ENCODE results near the gene FLVCR1. TPM values are rescaled to one million over a fixed set of nuclear protein-coding genes. Genes with fewer than 3 reads are reported as not detected.

The FLVCR1 gene
- total and polyA plus RNA-seq, 9 of the 15 experiments (the other 6 are each of a cell fraction or from before 2014, with no cell fraction given) = 5.2 to 18.0 (median 12.5) TPM

DNA sequence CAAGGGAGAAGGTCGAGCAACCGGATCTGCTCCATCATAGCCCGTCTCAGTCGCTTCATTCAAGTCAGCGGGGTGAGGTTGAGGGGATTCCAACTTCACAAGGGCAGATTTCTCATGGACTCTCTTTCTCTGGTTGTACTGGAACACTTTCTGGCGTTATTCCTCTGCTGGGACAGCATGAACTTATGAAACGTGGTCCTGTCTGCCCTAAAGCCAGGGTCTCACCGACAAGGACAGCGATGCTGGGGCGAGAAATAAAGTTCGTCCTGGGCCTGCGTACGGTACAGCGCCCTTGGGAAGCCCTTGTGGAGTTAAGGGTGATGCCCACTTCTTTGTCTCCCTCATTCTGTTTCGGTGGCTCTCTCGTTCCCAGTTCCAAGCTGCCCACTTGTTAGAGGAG, 1.3 kb upstream of the FLVCR1 start (continued):
- TF ChIP-seq, protein P1, sequence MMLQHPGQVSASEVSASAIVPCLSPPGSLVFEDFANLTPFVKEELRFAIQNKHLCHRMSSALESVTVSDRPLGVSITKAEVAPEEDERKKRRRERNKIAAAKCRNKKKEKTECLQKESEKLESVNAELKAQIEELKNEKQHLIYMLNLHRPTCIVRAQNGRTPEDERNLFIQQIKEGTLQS (IDR thresholded peaks at IDR 0.05) = no peak
- TF ChIP-seq, protein P1 (CRISPR knock-in tag; conservative IDR thresholded peaks at IDR 0.05) = no peak

DNA sequence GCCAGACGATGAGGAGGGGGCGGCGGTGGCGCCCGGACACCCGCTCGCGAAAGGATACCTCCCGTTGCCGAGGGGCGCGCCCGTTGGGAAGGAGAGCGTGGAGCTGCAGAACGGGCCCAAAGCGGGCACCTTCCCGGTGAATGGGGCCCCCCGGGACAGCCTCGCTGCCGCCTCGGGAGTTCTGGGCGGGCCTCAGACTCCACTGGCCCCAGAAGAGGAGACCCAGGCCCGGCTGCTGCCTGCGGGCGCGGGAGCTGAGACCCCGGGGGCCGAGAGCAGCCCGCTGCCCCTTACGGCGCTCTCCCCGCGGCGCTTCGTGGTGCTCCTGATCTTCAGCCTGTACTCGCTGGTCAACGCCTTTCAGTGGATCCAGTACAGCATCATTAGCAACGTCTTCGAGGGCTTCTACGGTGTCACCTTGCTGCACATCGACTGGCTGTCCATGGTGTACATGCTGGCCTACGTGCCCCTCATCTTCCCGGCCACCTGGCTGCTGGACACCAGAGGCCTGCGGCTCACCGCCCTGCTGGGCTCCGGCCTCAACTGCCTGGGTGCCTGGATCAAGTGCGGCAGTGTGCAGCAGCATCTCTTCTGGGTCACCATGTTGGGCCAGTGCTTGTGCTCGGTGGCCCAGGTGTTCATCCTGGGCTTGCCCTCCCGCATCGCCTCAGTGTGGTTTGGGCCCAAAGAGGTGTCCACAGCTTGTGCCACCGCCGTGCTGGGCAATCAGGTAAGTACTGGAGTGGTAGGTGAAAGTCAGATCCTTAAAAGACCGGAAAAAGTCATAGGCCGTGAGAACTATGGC, 588 bp downstream of the FLVCR1 start:
- H3K9me1 ChIP-seq (ENCODE audit: control insufficient read depth, insufficient read depth, low read length) = no peaks in the 10 kb centered on the region
- peak overlapping the region; percentile 85 for H3K27ac ChIP-seq (ENCODE audit: extremely low read depth, low read depth, low read length)
- ChIA-PET POLR2A (interaction anchor here (0.6 to 2.4 kb wide), 14 partner anchors 10 to 198 kb away, joined by 3 to 12 read pairs (median 4); partner anchors contain the start of gene SPATA45), CTCF (ENCODE audit: low intra/inter-chr PET ratio) (no interaction called here)
- H3K36me3 ChIP-seq (ENCODE audit: control insufficient read depth, insufficient read depth, low read length) = peaks cover 15% of the 10 kb centered on the region; the same call in 2 of the 3 replicates
- FAIRE-seq = peak; percentile 59
- H3K4me3 ChIP-seq = peak overlapping the region; percentile 69
- H3K4me1 ChIP-seq (replicated peaks in 1 of 2; ENCODE audit: control insufficient read depth in 2 of 2, insufficient read depth in 2 of 2, low read length in 2 of 2) = peaks cover 29 to 31% of the 10 kb centered on the region in 2 experiments; a peak in 4 of 5 replicates
- peaks cover 13% of the 10 kb centered on the region; the same call in 1 of the 2 replicates for H4K20me1 ChIP-seq (replicated peaks; ENCODE audit: control insufficient read depth, insufficient read depth, low read length)
- no peaks in the 10 kb centered on the region for H3K9me3 ChIP-seq (replicated peaks; ENCODE audit: control insufficient read depth, insufficient read depth, low read depth, low read length)
- H3K9ac ChIP-seq (ENCODE audit: insufficient read depth in 1 of 2, low read depth in 2 of 2, low read length in 2 of 2) = peak overlapping the region; percentile 77 to 92
- H3K27me3 ChIP-seq (ENCODE audit: control insufficient read depth in 2 of 2, insufficient read depth in 2 of 2, low read length in 2 of 2) = no peaks in the 10 kb centered on the region
- intact Hi-C loops (cut with micrococcal nuclease) = loop anchor here (5.0 kb wide), 1 partner anchor 59 kb away; no protein-coding TSS in a partner anchor
- peak; percentile 61 for ATAC-seq
- peak overlapping the region; percentile 97 for H2AFZ ChIP-seq (ENCODE audit: low read depth, low read length)
- TSS peak; percentile 63 for BruUV-seq (replicated peaks)
- 7% methylated on average over 41 of the region's 54 CpGs for WGBS (ENCODE audit: insufficient coverage, low coverage, missing lambda C conversion rate)
- DNase-seq (ENCODE audit: extremely low read depth in 1 of 4, low spot score in 3 of 4) = peak in 2 of 4 experiments; percentile 42 to 68
- in situ Hi-C loops (cut with MboI) = no loop called here
- H3K4me2 ChIP-seq (ENCODE audit: insufficient read depth, low read length) = peak overlapping the region; percentile 97
- H3K79me2 ChIP-seq (ENCODE audit: control insufficient read depth, insufficient read depth, low read length) = peaks cover 53% of the 10 kb centered on the region
- TF ChIP-seq, protein P2, sequence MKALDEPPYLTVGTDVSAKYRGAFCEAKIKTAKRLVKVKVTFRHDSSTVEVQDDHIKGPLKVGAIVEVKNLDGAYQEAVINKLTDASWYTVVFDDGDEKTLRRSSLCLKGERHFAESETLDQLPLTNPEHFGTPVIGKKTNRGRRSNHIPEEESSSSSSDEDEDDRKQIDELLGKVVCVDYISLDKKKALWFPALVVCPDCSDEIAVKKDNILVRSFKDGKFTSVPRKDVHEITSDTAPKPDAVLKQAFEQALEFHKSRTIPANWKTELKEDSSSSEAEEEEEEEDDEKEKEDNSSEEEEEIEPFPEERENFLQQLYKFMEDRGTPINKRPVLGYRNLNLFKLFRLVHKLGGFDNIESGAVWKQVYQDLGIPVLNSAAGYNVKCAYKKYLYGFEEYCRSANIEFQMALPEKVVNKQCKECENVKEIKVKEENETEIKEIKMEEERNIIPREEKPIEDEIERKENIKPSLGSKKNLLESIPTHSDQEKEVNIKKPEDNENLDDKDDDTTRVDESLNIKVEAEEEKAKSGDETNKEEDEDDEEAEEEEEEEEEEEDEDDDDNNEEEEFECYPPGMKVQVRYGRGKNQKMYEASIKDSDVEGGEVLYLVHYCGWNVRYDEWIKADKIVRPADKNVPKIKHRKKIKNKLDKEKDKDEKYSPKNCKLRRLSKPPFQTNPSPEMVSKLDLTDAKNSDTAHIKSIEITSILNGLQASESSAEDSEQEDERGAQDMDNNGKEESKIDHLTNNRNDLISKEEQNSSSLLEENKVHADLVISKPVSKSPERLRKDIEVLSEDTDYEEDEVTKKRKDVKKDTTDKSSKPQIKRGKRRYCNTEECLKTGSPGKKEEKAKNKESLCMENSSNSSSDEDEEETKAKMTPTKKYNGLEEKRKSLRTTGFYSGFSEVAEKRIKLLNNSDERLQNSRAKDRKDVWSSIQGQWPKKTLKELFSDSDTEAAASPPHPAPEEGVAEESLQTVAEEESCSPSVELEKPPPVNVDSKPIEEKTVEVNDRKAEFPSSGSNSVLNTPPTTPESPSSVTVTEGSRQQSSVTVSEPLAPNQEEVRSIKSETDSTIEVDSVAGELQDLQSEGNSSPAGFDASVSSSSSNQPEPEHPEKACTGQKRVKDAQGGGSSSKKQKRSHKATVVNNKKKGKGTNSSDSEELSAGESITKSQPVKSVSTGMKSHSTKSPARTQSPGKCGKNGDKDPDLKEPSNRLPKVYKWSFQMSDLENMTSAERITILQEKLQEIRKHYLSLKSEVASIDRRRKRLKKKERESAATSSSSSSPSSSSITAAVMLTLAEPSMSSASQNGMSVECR (CRISPR knock-in tag; IDR thresholded peaks at IDR 0.05) = 0 out of 2 replicates have a peak, but pooled peaks have one; percentile 16
- TF ChIP-seq, protein P3, sequence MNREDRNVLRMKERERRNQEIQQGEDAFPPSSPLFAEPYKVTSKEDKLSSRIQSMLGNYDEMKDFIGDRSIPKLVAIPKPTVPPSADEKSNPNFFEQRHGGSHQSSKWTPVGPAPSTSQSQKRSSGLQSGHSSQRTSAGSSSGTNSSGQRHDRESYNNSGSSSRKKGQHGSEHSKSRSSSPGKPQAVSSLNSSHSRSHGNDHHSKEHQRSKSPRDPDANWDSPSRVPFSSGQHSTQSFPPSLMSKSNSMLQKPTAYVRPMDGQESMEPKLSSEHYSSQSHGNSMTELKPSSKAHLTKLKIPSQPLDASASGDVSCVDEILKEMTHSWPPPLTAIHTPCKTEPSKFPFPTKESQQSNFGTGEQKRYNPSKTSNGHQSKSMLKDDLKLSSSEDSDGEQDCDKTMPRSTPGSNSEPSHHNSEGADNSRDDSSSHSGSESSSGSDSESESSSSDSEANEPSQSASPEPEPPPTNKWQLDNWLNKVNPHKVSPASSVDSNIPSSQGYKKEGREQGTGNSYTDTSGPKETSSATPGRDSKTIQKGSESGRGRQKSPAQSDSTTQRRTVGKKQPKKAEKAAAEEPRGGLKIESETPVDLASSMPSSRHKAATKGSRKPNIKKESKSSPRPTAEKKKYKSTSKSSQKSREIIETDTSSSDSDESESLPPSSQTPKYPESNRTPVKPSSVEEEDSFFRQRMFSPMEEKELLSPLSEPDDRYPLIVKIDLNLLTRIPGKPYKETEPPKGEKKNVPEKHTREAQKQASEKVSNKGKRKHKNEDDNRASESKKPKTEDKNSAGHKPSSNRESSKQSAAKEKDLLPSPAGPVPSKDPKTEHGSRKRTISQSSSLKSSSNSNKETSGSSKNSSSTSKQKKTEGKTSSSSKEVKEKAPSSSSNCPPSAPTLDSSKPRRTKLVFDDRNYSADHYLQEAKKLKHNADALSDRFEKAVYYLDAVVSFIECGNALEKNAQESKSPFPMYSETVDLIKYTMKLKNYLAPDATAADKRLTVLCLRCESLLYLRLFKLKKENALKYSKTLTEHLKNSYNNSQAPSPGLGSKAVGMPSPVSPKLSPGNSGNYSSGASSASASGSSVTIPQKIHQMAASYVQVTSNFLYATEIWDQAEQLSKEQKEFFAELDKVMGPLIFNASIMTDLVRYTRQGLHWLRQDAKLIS (CRISPR knock-in tag; IDR thresholded peaks at IDR 0.05) = 0 out of 2 replicates have a peak, but pooled peaks have one; percentile 16
- no peak for TF ChIP-seq ZZZ3 (IDR thresholded peaks at IDR 0.05)
- no peak for TF ChIP-seq SPI1 (IDR thresholded peaks at IDR 0.05; ENCODE audit: borderline replicate concordance, low read depth, low read length)
- no peak for TF ChIP-seq ZNF780A (CRISPR knock-in tag; IDR thresholded peaks at IDR 0.05)
- TF ChIP-seq MCM7 (IDR thresholded peaks at IDR 0.05) = no peak
